Large intestine (tissue), 3 donors: Measurements from ENCODE around the gene WDR20. TPM values are rescaled to one million over a fixed set of nuclear protein-coding genes. Genes with fewer than 3 reads are reported as not detected.
"Not testable (repeated sequence)": the region's sequence is repeated elsewhere in the genome, so short reads cannot be mapped to it uniquely, and the experiment has no call there.

Experiments used
- DNase-seq, 2 donors: peaks; one replicate each; pipeline versions ENCODE4 v3.0.0 to v3.0.0-alpha.2; 2013
- H3K27ac ChIP-seq: one replicate; pipeline ENCODE4 v1.5.1; 2013; ENCODE audit warnings: low read length
- H3K27me3 ChIP-seq: 2 replicates; pipeline ENCODE4 v1.6.1; 2013; ENCODE audit warnings: low read length; ENCODE audit not compliant: control insufficient read depth, insufficient read depth
- H3K36me3 ChIP-seq: 2 replicates; pipeline ENCODE4 v1.6.1; 2013; ENCODE audit warnings: low read length; ENCODE audit not compliant: control insufficient read depth, insufficient read depth
- H3K4me1 ChIP-seq: one replicate; pipeline ENCODE4 v1.6.1; 2013; ENCODE audit warnings: low read length; ENCODE audit not compliant: control insufficient read depth, insufficient read depth
- H3K4me3 ChIP-seq: one replicate; pipeline ENCODE4 v1.5.1; 2013; ENCODE audit warnings: low read length
- H3K9me3 ChIP-seq: one replicate; pipeline ENCODE4 v1.6.1; 2013; ENCODE audit warnings: mild to moderate bottlenecking, low read depth, low read length, moderate library complexity; ENCODE audit not compliant: control insufficient read depth
- WGBS: methylation state at CpG from one replicate; pipeline ENCODE4 v1.1.5; 2013; ENCODE audit warnings: low lambda C conversion rate; ENCODE audit not compliant: insufficient coverage; 5-methylcytosine and 5-hydroxymethylcytosine counted together
- polyA plus RNA-seq: library from polyadenylated mRNA; unstranded; fragments of 120-200 nt; gene quantifications from one replicate; pipeline ENCODE4 v1.2.1, GENCODE V29; 2013

WDR20 gene
- polyA plus RNA-seq, 1 donor = 27.1 TPM

DNA sequence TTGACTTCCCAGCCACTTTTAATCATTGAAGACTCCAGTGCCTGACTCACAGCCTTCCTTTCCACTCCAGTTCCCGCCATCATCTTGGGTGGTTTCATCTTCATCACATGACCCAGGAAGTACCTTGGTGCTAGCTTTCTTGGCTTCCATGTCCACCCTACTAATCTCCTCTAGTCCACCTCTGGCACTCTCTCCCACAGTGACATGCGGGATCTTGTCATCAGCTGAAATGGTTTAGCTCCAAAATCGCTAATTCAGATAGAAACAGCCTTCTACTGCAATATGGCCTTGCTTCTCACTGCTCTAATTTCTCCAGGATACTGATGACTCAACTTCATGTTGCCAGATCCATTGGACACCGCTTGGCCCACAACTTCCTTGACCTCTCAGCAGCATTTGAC lies 24.5 kb downstream of the WDR20 start:
- WGBS = no CpG with 5 or more reads among the region's 4 CpGs

DNA sequence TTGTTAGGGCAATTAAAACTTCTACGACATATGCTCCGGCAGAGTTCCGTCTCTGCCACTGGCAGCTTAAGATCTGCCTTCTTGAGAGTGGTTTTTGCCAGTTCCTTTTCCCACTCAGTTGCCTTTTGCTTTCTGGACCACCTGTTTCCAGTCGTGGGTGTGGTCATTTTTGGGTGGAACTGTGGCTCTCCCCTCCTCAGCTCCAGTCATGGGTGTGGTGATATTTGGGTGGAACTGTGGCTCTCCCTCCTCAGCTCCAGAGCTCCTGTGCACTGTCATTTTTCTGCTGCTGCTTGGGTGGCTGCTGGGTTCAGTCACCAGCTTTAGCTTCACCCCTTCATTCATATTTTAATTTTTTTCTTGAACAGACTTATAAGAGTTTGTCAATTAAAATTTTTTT lies 25.3 kb downstream of the WDR20 start:
- H3K4me1 ChIP-seq = no peaks in the 10 kb centered on the region
- H3K27me3 ChIP-seq = no peaks in the 10 kb centered on the region
- H3K4me3 ChIP-seq = no peak overlapping the region
- H3K36me3 ChIP-seq = peaks cover 9% of the 10 kb centered on the region
- H3K27ac ChIP-seq = no peak overlapping the region
- DNase-seq = no peak
- H3K9me3 ChIP-seq = no peaks in the 10 kb centered on the region
- WGBS = 93% methylated on average over 3 of the region's 4 CpGs

More for the DNA sequence above, 24.5 kb downstream of the WDR20 start:
- H3K27ac ChIP-seq = no peak overlapping the region
- no peak for DNase-seq
- no peaks in the 10 kb centered on the region for H3K4me1 ChIP-seq
- no peaks in the 10 kb centered on the region for H3K9me3 ChIP-seq
- H3K4me3 ChIP-seq = no peak overlapping the region
- H3K36me3 ChIP-seq = peaks cover 9% of the 10 kb centered on the region
- no peaks in the 10 kb centered on the region for H3K27me3 ChIP-seq

DNA sequence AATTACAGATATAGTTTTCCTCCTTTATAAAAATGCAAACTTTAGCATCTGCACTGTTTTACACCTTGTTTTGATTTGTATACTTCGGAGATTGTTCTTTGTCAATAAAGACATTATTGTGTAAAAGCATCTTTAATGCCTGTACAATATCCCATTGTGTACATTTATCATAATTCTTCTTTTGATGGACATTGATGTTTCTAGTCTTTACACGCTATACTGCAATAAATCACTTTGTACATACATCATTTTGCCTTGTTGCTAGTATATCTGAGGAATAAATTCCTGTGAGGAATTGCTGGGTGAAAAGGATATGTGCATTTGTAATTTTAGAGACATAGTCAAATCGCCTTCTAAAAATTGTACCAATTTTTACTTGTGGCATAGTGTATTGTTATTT lies 30.4 kb downstream of the WDR20 start:
- DNase-seq = no peak
- H3K4me1 ChIP-seq = no peaks in the 10 kb centered on the region
- H3K9me3 ChIP-seq = no peaks in the 10 kb centered on the region
- no peak overlapping the region for H3K27ac ChIP-seq
- no peak overlapping the region for H3K4me3 ChIP-seq
- H3K36me3 ChIP-seq = peaks cover 6% of the 10 kb centered on the region
- no CpG with 5 or more reads among the region's 3 CpGs for WGBS
- H3K27me3 ChIP-seq = no peaks in the 10 kb centered on the region

DNA sequence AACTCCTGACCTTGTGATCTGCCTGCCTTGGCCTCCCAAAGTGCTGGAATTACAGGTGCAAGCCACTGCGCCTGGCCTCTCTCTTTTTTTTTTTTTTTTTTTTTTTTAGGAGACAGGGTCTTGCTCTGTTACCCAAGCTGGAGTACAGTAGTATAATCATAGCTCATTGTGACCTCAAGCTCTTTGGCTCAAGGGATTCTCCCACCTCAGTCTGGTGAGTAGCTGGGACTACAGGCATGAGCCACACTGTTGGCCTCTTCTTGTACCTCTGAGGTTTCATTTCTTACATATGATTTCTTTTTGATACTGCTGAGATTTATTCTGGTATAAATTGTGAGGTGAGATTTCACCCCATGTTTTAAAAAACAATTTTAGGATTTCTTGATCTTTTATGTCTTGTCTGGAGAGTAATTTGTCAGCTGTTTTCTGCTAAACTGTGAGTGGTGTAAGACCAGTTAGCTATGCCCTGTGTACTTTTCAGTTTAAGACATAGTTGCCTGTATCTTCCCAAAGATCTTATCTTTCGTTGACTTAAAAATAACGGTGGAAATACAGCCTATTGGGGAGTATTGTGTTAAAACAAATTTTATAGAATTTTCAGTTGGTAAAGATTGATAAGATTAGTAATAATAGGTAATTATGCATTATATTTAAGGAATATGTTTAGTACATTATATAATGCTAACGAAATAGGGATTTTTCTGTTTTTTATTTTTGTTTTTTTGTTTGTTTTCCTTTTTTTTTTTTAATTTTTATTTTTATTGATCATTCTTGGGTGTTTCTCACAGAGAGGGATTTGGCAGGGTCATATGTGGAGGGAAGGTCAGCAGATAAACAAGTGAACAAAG lies 31.7 kb downstream of the WDR20 start:
- Histone ChIP-seq H3K4me1 (no peaks in the 10 kb centered on the region), H3K36me3 (peaks cover 6% of the 10 kb centered on the region), H3K4me3 (no peak overlapping the region), H3K27me3 (no peaks in the 10 kb centered on the region), H3K9me3 (no peaks in the 10 kb centered on the region), H3K27ac (no peak overlapping the region)
- WGBS = 51% methylated on average over 3 of the region's 4 CpGs
- no peak for DNase-seq

DNA sequence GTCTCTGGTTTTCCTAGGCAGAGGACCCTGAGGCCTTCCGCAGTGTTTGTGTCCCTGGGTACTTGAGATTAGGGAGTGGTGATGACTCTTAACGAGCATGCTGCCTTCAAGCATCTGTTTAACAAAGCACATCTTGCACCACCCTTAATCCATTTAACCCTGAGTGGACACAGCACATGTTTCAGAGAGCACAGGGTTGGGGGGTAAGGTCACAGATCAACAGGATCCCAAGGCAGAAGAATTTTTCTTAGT lies 32.2 kb downstream of the WDR20 start:
- not testable (repeated sequence) for H3K36me3 ChIP-seq, DNase-seq, H3K4me3 ChIP-seq, H3K4me1 ChIP-seq, H3K9me3 ChIP-seq, H3K27ac ChIP-seq, H3K27me3 ChIP-seq
- no CpG with 5 or more reads among the region's 2 CpGs for WGBS

DNA sequence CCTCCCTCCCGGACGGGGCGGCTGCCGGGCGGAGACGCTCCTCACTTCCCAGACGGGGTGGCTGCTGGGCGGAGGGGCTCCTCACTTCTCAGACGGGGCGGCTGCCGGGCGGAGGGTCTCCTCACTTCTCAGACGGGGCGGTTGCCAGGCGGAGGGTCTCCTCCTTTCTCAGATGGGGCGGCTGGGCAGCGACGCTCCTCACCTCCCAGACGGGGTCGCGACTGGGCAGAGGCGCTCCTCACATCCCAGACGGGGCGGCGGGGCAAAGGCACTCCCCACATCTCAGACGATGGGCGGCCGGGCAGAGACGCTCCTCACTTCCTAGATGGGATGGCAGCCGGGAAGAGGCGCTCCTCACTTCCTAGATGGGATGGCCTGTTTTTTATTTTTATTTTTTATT lies 33.0 kb downstream of the WDR20 start:
- not testable (repeated sequence) for H3K27me3 ChIP-seq, H3K36me3 ChIP-seq, H3K4me3 ChIP-seq, DNase-seq, H3K27ac ChIP-seq, H3K4me1 ChIP-seq, H3K9me3 ChIP-seq
- no CpG with 5 or more reads among the region's 31 CpGs for WGBS

DNA sequence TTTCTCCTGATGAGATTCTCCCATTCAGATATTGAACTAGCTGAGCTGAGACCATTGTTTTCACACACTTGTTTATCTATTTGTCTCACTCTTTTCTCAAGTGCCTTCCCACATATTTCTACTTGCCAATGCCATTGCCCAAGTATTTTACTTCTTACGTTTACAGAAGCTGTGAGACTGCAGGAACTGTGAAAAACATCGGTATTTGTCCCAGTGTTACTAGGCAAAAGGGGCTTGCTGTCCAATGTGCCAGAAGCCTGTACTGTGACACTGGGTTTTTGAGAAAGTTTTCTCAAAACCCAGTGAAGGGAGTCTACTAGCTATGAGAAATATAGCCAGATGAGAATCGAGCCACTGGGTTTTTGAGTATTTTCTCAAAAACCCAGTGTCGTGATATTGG lies 37.5 kb downstream of the WDR20 start:
- Histone ChIP-seq H3K4me1 (no peaks in the 10 kb centered on the region), H3K27me3 (no peaks in the 10 kb centered on the region), H3K27ac (no peak overlapping the region), H3K4me3 (no peak overlapping the region), H3K36me3 (no peaks in the 10 kb centered on the region), H3K9me3 (no peaks in the 10 kb centered on the region)
- DNase-seq = no peak
- 80% methylated on average over 1 of the region's 4 CpGs for WGBS

DNA sequence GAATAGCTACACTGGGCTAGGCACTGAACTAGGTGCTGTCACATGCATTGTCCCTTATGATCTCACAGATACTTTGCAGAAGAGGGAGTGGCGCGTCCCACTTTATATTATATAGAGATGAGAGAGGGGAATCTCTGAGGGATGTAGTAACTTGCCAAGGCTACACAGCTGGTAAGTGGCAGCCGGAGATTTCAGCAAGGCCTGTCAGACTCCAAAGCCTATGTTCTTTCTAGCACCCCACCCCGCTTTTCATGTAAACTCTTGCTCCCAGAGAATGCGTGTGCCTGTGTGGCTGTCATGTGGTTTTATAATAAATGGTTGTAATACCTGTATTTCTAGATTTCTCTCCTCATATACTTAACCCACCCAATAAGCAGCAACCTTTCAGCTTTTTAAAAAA lies 39.1 kb downstream of the WDR20 start:
- H3K4me3 ChIP-seq = no peak overlapping the region
- no CpG with 5 or more reads among the region's 5 CpGs for WGBS
- no peak overlapping the region for H3K27ac ChIP-seq
- DNase-seq = no peak
- no peaks in the 10 kb centered on the region for H3K27me3 ChIP-seq
- H3K9me3 ChIP-seq = no peaks in the 10 kb centered on the region
- no peaks in the 10 kb centered on the region for H3K4me1 ChIP-seq
- H3K36me3 ChIP-seq = no peaks in the 10 kb centered on the region

DNA sequence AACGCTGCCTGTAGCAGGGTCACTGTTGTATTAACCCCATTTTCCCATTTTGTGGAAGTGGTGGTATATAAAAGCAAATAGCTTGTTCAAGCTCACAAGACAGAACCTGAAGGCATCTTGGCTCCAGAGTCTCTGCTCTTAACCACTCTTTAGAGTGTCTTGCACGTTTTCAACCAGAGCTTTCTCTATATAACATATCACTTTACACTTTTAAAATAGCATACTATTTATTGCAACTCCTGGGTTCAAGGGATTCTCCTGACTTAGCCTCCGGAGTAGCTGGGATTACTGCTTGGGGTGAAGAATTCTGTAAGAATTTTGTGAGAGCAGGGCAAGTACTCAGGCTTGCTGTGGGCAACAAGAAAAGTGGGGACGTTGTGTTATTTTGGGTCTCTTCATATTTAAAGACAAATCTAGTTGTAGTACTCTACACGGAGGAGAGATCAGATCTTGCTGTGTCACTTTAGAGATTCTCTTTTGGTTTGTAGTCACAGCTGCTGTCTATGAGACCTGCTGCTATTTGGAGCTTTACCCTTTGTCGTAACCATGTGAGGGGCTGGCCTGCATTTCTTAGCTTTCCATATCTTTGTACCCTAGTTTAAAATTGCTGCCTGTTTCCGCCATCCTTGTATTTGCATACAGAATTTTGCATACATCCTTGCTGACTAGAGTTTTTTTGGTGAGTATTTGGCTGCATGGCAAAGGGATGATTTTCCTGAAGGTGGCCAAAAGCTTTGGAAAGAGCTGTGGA lies 40.7 kb downstream of the WDR20 start:
- H3K9me3 ChIP-seq = no peaks in the 10 kb centered on the region
- 80% methylated on average over 2 of the region's 7 CpGs for WGBS
- no peaks in the 10 kb centered on the region for H3K27me3 ChIP-seq
- DNase-seq = no peak
- no peak overlapping the region for H3K4me3 ChIP-seq
- no peaks in the 10 kb centered on the region for H3K4me1 ChIP-seq
- no peaks in the 10 kb centered on the region for H3K36me3 ChIP-seq
- H3K27ac ChIP-seq = no peak overlapping the region

DNA sequence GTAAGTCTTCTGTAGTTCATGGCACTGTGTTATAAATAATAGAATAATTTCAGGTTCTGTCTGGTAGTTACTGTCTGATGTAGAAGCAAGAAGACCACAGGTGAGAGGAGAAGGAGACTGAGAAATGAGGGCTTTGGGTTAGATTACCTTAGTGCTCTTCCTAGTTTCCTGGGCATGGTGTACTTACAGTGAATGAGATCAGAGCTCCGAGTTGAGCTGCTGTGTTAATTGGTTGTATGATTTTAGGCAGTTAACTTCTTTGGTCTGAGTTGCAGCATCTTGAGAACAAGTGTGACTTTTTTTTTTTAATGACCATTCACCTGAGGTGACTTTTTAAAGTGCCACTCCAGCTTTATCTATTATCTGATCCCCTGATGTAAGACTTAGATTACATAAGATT lies 41.5 kb downstream of the WDR20 start:
- H3K4me1 ChIP-seq = no peaks in the 10 kb centered on the region
- no peak overlapping the region for H3K27ac ChIP-seq
- no peaks in the 10 kb centered on the region for H3K27me3 ChIP-seq
- no peak overlapping the region for H3K4me3 ChIP-seq
- DNase-seq = no peak
- no CpG with 5 or more reads among the region's 1 CpG for WGBS
- no peaks in the 10 kb centered on the region for H3K36me3 ChIP-seq
- no peaks in the 10 kb centered on the region for H3K9me3 ChIP-seq

DNA sequence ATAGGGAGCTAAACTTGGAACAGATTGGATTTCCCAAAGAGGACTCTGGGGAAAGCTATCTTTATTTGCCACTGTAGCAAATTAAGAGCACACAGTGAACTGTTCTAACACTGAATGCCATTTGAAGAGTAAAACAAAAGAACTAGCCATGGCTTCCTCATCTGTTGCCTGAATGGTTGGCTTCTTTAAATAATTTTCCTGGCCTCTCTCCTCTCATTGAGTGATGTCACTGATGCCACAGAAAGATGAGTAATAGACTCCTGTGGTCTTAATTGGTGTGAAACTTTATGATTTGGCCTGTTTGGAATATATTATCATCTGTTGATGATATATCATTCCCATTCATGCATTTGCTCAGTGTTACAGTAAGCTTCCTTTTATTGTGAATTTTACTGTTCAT lies 42.5 kb downstream of the WDR20 start:
- H3K9me3 ChIP-seq = no peaks in the 10 kb centered on the region
- H3K27me3 ChIP-seq = no peaks in the 10 kb centered on the region
- H3K36me3 ChIP-seq = no peaks in the 10 kb centered on the region
- no peaks in the 10 kb centered on the region for H3K4me1 ChIP-seq
- H3K27ac ChIP-seq = no peak overlapping the region
- DNase-seq = no peak
- no peak overlapping the region for H3K4me3 ChIP-seq
